Activated CD4-positive, alpha-beta memory T cell treated with anti-CD3 and anti-CD28 coated beads, Interleukin-2, amount 10 ng/mL, durations not matched to agents 7 days and 5 days (primary cell): ENCODE measurements around the gene ATIC. TPM values are rescaled to one million over a fixed set of nuclear protein-coding genes. Genes with fewer than 3 reads are reported as not detected.

Experiments used
- CTCF ChIA-PET: fragments of 350-600 bp; sonication (Branson Sonifier 250); formaldehyde crosslinking; loops from one replicate; lab custom pipeline; 2021; ENCODE audit warnings: antibody characterized with exemption, inconsistent platforms; lab: Charles Lee
- POLR2A ChIA-PET: fragments of 350-600 bp; sonication (Branson Sonifier 250); formaldehyde crosslinking; loops from one replicate; lab custom pipeline; 2021; ENCODE audit warnings: antibody characterized with exemption; lab: Charles Lee
- DNase-seq: peaks from one replicate; pipeline ENCODE4 v3.0.0-alpha.2; 2020
- H3K27ac Mint-ChIP-seq: one replicate; pipeline ENCODE4 v1.8.0; 2021; ENCODE audit warnings: mild to moderate bottlenecking, mixed read lengths
- H3K27me3 Mint-ChIP-seq: one replicate; pipeline ENCODE4 v1.8.0; 2021; ENCODE audit warnings: mixed read lengths
- H3K36me3 Mint-ChIP-seq: one replicate; pipeline ENCODE4 v1.8.0; 2021; ENCODE audit warnings: low read depth, mixed read lengths
- H3K4me1 Mint-ChIP-seq: one replicate; pipeline ENCODE4 v1.8.0; 2021; ENCODE audit warnings: mixed read lengths
- H3K4me3 Mint-ChIP-seq: one replicate; pipeline ENCODE4 v1.8.0; 2021; ENCODE audit warnings: mild to moderate bottlenecking, mixed read lengths
- H3K9me3 Mint-ChIP-seq: one replicate; pipeline ENCODE4 v1.8.0; 2021; ENCODE audit warnings: mixed read lengths
- total RNA-seq, 2 experiments: library from RNA; stranded (reverse); gene quantifications; one replicate each; pipeline ENCODE4 v1.2.3, GENCODE V29; 2021

ATIC gene
- total RNA-seq, 2 experiments from 2014 or later: 129 to 140 TPM

DNA sequence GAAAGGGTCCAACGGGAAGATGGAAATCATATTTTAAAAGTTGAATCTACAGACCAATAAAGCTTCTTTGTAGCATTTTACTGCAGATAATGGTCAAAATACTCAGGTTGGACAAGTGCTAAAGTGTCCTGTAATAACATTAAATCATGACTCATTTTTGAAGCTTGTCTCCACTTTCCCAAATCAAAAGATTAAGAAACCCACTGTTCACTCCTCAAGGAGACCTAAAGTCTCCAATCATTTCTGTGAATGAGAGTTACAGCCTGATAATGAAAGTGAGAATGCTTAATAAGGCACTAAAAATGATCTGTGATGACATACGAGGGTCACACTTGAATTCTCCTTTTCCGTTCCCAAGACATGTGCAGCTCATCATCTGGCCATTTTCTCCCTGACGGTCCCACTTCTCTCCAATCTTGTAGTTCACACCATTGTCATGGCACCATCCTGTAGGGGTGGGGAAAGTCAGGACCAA is 53.4 kb downstream of the ATIC start:
- no peak for DNase-seq
- H3K27me3 Mint-ChIP-seq: no peaks in the 10 kb centered on the region
- POLR2A ChIA-PET: no interaction called here
- H3K36me3 Mint-ChIP-seq: peaks cover 23% of the 10 kb centered on the region
- no peak overlapping the region for H3K4me3 Mint-ChIP-seq
- H3K27ac Mint-ChIP-seq: no peak overlapping the region
- H3K4me1 Mint-ChIP-seq: no peaks in the 10 kb centered on the region
- CTCF ChIA-PET: no interaction called here
- H3K9me3 Mint-ChIP-seq: no peaks in the 10 kb centered on the region

DNA sequence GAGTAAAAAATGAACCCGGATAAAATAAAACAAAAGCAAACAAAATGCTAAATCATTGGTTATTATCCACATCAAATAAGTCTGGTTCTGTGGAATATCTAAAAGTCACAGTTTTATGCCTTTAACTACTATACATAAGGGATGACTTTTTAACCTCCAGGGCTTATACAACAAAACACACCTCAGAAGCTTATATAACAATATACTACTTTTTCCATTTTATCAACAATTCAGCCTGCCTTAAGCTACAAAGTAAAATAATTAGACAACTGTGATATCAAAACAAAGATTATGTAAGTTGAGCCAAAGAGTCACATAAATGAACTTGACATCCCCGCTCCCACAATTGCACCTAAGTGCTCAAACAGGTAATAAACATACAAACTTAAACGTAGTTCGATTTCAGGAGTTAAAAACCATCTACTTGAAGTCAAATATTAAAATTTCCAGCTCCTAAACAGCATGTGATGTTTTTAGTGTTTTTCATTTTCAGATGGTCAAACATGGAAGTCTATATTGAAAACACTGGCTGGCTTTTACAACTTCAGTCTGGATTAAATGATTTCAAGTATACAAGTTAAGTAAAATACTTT is 54.7 kb downstream of the ATIC start:
- CTCF ChIA-PET: no interaction called here
- peaks cover 23% of the 10 kb centered on the region for H3K36me3 Mint-ChIP-seq

DNA sequence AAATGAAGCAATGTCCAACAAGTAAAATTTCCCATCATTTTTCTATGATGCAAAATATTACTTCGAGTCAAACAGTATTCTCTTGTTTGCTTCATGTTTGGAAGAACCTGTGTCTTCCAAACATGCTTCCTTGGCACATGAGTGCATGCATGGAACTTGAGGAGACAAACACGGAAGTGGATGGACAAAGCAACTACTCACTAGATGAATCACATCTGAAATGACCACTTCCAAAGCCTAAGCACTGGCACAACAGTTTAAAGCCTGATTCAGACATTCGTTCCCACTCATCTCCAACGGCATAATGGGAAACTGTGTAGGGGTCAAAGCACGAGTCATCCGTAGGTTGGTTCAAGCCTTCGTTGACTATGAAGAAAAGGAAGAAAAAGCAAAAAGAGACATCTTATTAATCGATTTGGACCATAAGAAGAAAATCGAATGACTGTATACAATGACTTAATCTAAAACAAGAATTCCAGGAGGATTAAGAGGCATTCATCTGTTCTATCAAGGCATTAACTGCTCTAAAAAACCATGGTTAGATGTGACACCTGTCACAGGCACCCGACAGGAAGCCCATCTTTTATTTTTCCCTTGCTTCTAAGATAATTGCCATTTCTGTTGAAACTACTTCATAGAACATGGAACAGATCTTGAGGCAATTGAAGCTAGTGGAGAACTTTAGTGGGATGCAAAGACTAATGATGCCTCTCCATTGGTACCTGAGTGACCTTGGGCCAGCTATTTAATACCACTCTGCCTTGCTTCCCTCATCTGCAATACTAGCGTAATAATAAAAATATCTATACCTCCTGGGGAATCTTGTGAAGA is 56.0 kb downstream of the ATIC start:
- Mint-ChIP-seq H3K27me3 (no peaks in the 10 kb centered on the region), H3K36me3 (peaks cover 26% of the 10 kb centered on the region), H3K9me3 (no peaks in the 10 kb centered on the region), H3K4me3 (no peak overlapping the region), H3K4me1 (no peaks in the 10 kb centered on the region), H3K27ac (no peak overlapping the region)
- ChIA-PET CTCF (no interaction called here), POLR2A (no interaction called here)
- DNase-seq: no peak

More for the DNA sequence above, 54.7 kb downstream of the ATIC start:
- H3K27me3 Mint-ChIP-seq: no peaks in the 10 kb centered on the region
- DNase-seq: no peak
- POLR2A ChIA-PET: no interaction called here
- H3K27ac Mint-ChIP-seq: no peak overlapping the region
- H3K4me1 Mint-ChIP-seq: no peaks in the 10 kb centered on the region
- H3K9me3 Mint-ChIP-seq: no peaks in the 10 kb centered on the region
- H3K4me3 Mint-ChIP-seq: no peak overlapping the region

DNA sequence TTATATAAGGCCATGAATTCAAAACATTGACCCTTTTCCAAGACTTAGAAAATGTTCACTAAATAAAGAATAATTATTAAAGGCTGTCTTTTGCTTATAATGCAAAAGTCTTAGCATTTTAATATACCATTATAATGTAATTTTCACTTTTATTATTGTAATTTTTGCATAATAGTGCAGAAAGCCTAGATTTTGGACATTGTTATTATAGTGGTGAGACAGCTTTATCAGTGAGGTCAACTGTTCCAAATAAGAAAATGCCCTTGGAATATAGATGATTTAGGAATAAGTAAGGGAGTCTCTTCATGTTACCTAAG is 56.6 kb downstream of the ATIC start:
- POLR2A ChIA-PET: no interaction called here
- Mint-ChIP-seq H3K27me3 (no peaks in the 10 kb centered on the region), H3K27ac (no peak overlapping the region), H3K36me3 (peaks cover 21% of the 10 kb centered on the region), H3K9me3 (no peaks in the 10 kb centered on the region), H3K4me3 (no peak overlapping the region), H3K4me1 (no peaks in the 10 kb centered on the region)
- no peak for DNase-seq
- CTCF ChIA-PET: no interaction called here

DNA sequence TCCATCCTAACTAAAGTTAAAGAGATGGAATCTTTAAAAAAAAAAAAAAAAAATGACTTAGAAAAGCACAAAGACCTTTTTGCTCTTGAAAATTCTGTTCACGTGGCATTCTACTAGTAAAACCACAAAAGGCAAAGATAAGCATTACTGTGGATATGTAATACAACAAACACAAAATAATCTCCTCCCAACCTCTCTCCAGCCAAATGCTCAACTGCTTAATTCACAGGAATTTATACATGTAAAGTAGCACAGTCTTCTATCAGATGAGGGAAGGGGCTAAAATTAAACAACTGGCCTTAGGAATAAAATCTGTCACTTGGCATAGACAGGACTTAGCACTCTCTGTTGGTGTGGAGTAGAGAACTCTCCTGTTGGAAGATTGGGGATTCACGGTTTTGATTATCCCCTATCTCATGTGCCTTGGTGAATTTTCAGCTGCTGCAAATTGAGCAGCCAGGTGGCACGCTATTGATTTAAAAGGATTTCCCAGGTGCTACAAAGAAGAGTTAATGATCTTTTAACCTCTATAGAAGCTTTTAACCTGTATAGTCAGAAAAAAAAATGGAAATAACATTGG is 57.4 kb downstream of the ATIC start:
- Mint-ChIP-seq H3K4me1 (no peaks in the 10 kb centered on the region), H3K4me3 (no peak overlapping the region), H3K36me3 (peaks cover 26% of the 10 kb centered on the region), H3K9me3 (peaks cover 3% of the 10 kb centered on the region), H3K27ac (no peak overlapping the region), H3K27me3 (no peaks in the 10 kb centered on the region)
- CTCF ChIA-PET: no interaction called here
- POLR2A ChIA-PET: no interaction called here
- no peak for DNase-seq

DNA sequence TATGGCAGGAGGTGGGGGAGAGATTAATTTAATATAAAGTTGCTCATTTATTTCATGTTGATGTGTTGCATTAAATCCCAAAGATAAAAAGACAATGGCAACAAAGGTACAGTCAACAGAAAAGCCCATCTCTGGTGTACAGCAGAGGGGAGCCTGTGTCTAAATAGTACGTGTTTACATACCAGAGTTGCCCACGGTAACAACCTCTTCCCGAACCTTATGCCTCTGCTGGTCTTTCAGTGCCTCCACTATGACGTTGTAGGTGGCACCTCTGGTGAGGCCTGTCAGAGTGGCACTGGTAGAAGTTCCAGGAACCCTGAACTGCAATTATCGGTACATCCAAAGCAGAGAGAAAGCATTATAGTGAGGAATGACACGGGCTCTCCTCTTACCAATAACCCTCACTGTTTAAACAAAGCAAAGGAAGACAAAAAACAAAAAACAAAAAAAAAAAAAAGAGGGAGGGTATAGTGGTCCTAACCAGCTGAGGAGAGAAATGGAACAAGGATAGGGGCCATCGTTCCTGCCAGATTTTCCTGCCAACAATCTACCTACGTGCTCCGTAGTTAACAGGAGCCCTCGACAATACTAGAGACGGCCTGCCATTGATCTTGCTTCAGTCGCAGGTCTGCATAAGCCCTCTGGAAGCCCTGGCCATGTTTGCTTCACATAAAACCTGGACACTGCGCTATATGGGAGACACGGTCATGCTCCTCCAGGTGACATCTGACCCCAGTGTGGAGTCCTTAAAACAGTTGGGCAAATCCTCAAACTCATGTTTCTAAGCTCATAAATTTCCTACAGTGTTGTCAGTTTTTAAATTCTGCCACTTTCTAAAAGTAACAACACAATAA is 58.5 kb downstream of the ATIC start:
- H3K9me3 Mint-ChIP-seq: peaks cover 3% of the 10 kb centered on the region
- peaks cover 23% of the 10 kb centered on the region for H3K36me3 Mint-ChIP-seq
- no peak overlapping the region for H3K27ac Mint-ChIP-seq
- ChIA-PET POLR2A (no interaction called here), CTCF (no interaction called here)
- DNase-seq: no peak
- H3K27me3 Mint-ChIP-seq: no peaks in the 10 kb centered on the region
- H3K4me3 Mint-ChIP-seq: no peak overlapping the region
- H3K4me1 Mint-ChIP-seq: no peaks in the 10 kb centered on the region

DNA sequence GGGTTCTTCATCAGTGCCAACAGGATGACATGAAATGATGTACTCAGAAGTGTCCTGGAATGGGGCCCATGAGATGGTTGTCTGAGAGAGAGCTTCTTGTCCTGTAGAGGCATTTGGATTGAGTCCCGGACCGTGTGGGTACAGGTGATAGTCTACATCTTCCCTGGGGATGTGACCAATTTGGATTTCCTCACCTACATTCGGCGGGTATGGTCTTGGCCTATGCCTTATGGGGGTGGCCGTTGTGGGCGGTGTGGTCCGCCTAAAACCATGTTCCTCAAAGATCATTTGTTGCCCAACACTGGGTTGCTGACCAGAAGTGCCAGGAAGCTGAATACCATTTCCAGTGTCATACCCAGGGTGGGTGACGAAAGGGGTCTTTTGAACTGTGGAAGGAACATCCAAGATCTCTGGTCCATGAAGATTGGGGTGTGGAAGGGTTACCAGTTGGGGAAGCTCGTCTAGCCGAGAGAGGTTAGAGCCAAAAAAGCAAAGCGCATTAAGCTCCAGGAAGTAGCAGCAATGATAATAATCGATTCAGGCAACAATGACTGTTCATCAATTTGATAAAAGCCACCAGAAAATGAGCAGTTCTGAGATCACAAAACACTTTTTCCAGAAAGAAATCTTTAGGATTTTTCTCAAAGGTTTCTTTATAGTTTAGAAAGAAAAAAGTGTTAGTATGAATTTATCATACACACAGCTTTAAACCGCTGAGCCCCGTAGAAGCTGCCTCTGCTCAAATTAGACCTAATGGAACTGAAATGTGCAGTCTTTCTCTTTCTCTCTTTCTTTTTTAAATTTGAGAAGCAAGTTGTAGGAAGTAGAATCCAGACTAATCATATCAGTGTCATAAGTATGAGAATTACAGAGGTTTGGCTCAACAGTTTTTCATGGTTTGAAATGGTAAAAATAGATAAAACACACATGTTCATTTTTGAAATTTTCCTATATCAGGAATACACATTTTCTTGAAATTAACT is 60.3 kb downstream of the ATIC start:
- ChIA-PET CTCF (no interaction called here), POLR2A (no interaction called here)
- no peak overlapping the region for H3K27ac Mint-ChIP-seq

DNA sequence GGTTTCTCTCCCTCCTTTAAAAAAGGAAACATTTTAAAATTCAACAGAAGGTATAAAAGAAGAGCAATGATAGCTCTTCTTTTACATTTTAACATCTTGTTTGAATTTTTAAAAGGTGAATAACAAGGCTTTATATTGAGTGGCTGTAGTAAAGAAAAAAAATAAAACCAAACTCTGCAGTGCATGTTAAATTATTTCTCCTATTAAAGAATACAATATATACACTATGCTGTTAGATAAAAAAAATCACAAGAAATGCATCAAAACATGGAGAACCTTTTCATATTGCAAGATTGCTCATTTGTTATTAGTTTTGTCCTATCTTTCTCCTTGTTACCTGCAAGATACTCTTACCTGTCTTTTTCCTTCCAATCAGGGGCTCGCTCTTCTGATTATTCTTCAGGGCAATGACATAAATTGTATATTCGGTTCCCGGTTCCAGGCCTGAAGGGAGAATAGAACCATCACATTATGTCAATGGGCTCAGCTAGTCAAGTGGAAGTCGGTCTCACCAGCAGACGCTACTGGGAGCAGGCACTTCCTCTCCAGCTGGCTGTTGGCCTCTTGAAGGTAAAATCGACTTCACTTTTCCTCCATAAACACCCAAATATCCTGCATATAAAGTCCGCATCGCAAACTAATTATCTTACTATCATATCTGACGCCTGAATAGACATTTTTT is 61.2 kb downstream of the ATIC start:
- H3K27ac Mint-ChIP-seq: no peak overlapping the region
- ChIA-PET CTCF (no interaction called here), POLR2A (no interaction called here)
- H3K4me1 Mint-ChIP-seq: no peaks in the 10 kb centered on the region
- H3K27me3 Mint-ChIP-seq: no peaks in the 10 kb centered on the region
- peaks cover 3% of the 10 kb centered on the region for H3K9me3 Mint-ChIP-seq
- no peak for DNase-seq
- H3K4me3 Mint-ChIP-seq: no peak overlapping the region
- peaks cover 12% of the 10 kb centered on the region for H3K36me3 Mint-ChIP-seq

More for the DNA sequence above, 60.3 kb downstream of the ATIC start:
- H3K36me3 Mint-ChIP-seq: peaks cover 18% of the 10 kb centered on the region
- no peaks in the 10 kb centered on the region for H3K4me1 Mint-ChIP-seq
- H3K27me3 Mint-ChIP-seq: no peaks in the 10 kb centered on the region
- H3K4me3 Mint-ChIP-seq: no peak overlapping the region
- peaks cover 3% of the 10 kb centered on the region for H3K9me3 Mint-ChIP-seq
- no peak for DNase-seq

DNA sequence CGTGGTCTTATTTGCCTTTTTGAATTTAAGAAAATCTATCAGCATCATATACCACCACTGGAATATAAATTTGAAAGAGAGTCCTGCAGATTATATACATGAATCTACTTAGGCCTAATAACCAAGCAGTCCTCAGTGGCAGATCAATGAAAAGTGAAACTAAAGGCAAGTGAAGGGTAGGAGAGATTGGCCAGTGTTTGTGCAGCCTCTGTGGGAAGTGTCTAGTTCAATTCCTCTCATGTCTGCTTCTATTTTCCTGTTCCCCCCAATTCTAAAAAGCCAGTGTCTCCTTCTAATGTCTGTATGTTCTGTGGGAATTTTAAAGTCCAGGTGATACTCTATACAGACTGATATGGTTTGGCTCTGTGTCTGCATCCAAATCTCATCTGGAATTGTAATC is 62.1 kb downstream of the ATIC start:
- POLR2A ChIA-PET: no interaction called here
- CTCF ChIA-PET: no interaction called here
- Mint-ChIP-seq H3K27me3 (no peaks in the 10 kb centered on the region), H3K27ac (no peak overlapping the region), H3K4me3 (no peak overlapping the region), H3K36me3 (peaks cover 12% of the 10 kb centered on the region), H3K4me1 (no peaks in the 10 kb centered on the region), H3K9me3 (peaks cover 3% of the 10 kb centered on the region)
- no peak for DNase-seq

DNA sequence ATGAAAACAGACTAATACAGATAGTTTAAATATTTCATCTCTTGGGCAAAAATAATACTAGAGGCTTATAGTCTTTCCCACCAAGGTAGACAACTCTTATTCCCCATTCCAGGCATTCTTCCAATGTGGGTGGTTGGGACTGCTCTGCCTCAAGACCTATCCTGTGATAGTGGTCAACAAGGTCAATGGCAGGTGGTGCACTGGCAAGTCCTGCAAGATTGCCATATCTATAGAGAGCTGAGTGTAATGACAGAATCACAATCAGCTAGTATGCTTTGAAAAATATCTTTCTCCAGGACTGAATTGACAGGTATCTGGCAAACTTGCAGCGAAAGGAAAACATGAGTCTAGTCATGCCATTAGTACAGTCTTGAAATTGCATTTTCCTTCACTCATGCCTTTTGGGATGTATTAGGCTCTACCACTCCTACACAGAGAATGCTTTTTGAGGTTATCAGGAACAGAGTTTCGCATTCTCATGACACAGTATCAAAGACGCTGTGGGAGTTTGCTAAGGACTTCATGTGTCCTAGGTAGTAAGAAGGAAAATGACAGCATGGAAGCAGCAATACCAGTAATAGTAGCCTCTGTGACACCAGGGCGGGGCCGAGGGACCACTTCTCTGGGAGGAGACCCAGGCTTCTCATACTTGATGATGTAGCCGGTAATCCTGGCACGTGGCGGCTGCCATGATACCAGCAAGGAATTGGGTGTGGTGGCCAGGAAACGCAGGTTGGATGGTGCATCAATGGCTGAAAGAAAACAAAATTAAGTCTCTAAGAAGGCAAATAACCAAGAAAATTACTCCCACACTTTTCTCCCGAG is 63.0 kb downstream of the ATIC start:
- Mint-ChIP-seq H3K27me3 (no peaks in the 10 kb centered on the region), H3K27ac (no peak overlapping the region), H3K4me3 (no peak overlapping the region), H3K9me3 (peaks cover 3% of the 10 kb centered on the region), H3K4me1 (no peaks in the 10 kb centered on the region), H3K36me3 (peaks cover 12% of the 10 kb centered on the region)
- ChIA-PET POLR2A (no interaction called here), CTCF (no interaction called here)
- DNase-seq: no peak

DNA sequence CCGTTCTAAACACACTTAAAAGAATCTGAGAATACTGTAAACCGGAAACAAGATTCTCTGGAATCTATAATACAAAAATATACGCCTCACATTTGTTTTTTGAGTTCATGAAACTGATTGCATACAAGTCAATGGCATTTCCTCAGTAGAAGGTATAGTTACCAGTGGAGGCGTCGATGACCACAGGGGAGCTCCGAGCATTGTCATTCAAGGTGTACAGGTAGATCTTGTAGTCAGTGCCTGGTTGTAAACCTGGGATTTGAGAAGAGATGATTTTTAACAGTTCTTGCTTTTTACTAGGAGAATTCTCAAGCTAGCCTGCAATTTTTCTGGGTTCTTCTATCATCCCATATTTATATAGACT is 63.6 kb downstream of the ATIC start:
- H3K4me3 Mint-ChIP-seq: no peak overlapping the region
- POLR2A ChIA-PET: no interaction called here
- peaks cover 3% of the 10 kb centered on the region for H3K9me3 Mint-ChIP-seq
- CTCF ChIA-PET: no interaction called here
- no peak for DNase-seq
- no peaks in the 10 kb centered on the region for H3K27me3 Mint-ChIP-seq
- H3K36me3 Mint-ChIP-seq: peaks cover 12% of the 10 kb centered on the region
- no peaks in the 10 kb centered on the region for H3K4me1 Mint-ChIP-seq
- no peak overlapping the region for H3K27ac Mint-ChIP-seq
